Tibial artery (tissue), 4 donors: ENCODE measurements around the gene SECISBP2.

ENCODE experiments used
- DNase-seq, 2 donors: peaks; one replicate each; pipeline ENCODE4 v3.0.0-alpha.2; 2019
- H3K27ac ChIP-seq, 2 donors: fragments of 200-600 bp; sonication (generic) in 1 of 2; 1 replicate in 1 of 2; 2 replicates in 1 of 2; pipeline ENCODE4 v1.5.1; 2018 to 2019; ENCODE audit warnings: mild to moderate bottlenecking in 1 of 2
- H3K27me3 ChIP-seq, 2 donors: fragments of 200-600 bp; sonication (generic) in 1 of 2; one replicate each; pipeline versions ENCODE4 v1.5.1 to v1.6.0; 2016 to 2019
- H3K36me3 ChIP-seq, 3 donors: fragments of 200-600 bp; sonication (generic) in 2 of 3; one replicate each; pipeline ENCODE4 v1.5.1; 2016 to 2019; ENCODE audit warnings: mild to moderate bottlenecking in 2 of 3
- H3K4me1 ChIP-seq, 4 donors: fragments of 200-600 bp; sonication (generic) in 2 of 4; 1 replicate in 3 of 4; 2 replicates in 1 of 4; pipeline ENCODE4 v1.5.1; 2016 to 2019
- H3K4me3 ChIP-seq, 2 donors: fragments of 200-600 bp; sonication (generic) in 1 of 2; 1 replicate in 1 of 2; 2 replicates in 1 of 2; pipeline ENCODE4 v1.5.1; 2018 to 2019; ENCODE audit warnings: mild to moderate bottlenecking in 2 of 2
- H3K9me3 ChIP-seq, 3 donors: fragments of 200-600 bp; sonication (generic) in 1 of 3; one replicate each; pipeline ENCODE4 v1.5.1; 2016 to 2019
- intact Hi-C: fragments of 100-400 bp; cut with DNase I; formaldehyde crosslinking; loops from one replicate; pipeline ENCODE4 v1.15.0; 2023; ENCODE audit warnings: low total_unique reads
- TF ChIP-seq, protein P1 (sequence below), 2 experiments: fragments of 200-600 bp in 1 of 2; fragments of 450-650 bp in 1 of 2; IDR thresholded peaks; one replicate each; pipeline ENCODE4 v1.5.1; 2017 to 2019; ENCODE audit warnings: antibody characterized with exemption in 2 of 2, mild to moderate bottlenecking in 1 of 2, moderate library complexity in 1 of 2

The SECISBP2 gene

DNA sequence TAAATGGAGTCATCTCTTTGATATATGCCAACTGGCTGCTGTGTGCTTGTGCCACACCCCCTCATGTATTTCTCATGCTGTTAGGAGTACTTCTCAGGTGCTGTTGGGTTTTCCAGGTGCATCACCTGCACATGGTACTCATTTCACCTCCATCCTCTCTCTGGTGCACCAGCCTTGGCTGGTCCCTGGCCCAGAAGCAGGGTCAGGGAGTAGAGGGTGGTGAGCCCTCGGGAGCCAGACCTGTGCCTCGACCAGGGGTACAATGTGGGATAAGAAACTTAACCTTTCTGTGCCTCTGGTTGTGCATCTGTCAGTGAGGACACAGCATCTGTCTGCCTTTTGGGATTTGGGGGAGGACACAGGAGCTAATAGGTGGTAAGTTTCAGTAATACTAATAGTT is 38.5 kb downstream of the SECISBP2 start:
- intact Hi-C loops = no loop called here
- no peak for DNase-seq
- no peaks in the 10 kb centered on the region for H3K4me1 ChIP-seq
- no peak overlapping the region for H3K27ac ChIP-seq
- peaks cover 95 to 100% (median 96%) of the 10 kb centered on the region in 3 donors for H3K36me3 ChIP-seq
- H3K4me3 ChIP-seq = no peak overlapping the region
- no peaks in the 10 kb centered on the region for H3K9me3 ChIP-seq
- no peaks in the 10 kb centered on the region for H3K27me3 ChIP-seq
- TF ChIP-seq, protein P1, sequence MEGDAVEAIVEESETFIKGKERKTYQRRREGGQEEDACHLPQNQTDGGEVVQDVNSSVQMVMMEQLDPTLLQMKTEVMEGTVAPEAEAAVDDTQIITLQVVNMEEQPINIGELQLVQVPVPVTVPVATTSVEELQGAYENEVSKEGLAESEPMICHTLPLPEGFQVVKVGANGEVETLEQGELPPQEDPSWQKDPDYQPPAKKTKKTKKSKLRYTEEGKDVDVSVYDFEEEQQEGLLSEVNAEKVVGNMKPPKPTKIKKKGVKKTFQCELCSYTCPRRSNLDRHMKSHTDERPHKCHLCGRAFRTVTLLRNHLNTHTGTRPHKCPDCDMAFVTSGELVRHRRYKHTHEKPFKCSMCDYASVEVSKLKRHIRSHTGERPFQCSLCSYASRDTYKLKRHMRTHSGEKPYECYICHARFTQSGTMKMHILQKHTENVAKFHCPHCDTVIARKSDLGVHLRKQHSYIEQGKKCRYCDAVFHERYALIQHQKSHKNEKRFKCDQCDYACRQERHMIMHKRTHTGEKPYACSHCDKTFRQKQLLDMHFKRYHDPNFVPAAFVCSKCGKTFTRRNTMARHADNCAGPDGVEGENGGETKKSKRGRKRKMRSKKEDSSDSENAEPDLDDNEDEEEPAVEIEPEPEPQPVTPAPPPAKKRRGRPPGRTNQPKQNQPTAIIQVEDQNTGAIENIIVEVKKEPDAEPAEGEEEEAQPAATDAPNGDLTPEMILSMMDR (IDR thresholded peaks at IDR 0.05) = no peak

DNA sequence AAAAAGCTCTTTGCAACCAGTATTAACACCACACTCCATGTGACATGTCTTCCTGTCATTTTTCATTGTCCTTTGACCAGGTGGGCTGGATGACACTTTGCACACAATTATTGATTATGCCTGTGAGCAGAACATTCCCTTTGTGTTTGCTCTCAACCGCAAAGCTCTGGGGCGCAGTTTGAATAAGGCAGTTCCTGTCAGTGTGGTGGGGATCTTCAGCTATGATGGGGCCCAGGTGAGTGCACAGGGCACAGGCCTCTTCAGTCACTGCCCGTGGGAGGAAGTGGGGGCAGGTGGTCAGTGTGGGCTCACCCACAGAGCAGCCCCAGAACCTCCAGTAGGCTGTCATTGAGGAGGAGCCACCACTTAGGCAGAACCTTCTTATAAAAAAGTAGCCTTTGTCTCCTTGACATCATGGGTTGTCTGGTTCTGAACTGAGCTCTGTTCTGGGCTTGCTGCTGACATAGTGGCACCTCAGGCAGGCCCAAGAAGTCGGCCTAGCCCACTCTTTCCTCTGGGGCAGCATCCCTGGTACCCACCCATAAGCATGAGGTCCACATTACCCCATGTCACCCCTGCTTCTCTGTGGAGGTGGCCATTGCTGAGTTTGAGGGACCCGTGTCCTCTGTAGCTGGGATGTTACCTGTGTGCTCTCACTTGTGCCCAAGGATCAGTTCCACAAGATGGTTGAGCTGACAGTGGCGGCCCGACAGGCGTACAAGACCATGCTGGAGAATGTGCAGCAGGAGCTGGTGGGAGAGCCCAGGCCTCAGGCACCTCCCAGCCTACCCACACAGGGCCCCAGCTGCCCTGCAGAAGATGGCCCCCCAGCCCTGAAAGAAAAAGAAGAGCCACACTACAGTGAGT is 39.3 kb downstream of the SECISBP2 start:
- Histone ChIP-seq H3K4me3 (no peak overlapping the region), H3K4me1 (no peaks in the 10 kb centered on the region), H3K27ac (no peak overlapping the region), H3K27me3 (no peaks in the 10 kb centered on the region), H3K9me3 (no peaks in the 10 kb centered on the region), H3K36me3 (peaks cover 90 to 98% (median 95%) of the 10 kb centered on the region in 3 donors)
- TF ChIP-seq, protein P1 (IDR thresholded peaks at IDR 0.05) = no peak
- DNase-seq = no peak
- intact Hi-C loops = no loop called here

DNA sequence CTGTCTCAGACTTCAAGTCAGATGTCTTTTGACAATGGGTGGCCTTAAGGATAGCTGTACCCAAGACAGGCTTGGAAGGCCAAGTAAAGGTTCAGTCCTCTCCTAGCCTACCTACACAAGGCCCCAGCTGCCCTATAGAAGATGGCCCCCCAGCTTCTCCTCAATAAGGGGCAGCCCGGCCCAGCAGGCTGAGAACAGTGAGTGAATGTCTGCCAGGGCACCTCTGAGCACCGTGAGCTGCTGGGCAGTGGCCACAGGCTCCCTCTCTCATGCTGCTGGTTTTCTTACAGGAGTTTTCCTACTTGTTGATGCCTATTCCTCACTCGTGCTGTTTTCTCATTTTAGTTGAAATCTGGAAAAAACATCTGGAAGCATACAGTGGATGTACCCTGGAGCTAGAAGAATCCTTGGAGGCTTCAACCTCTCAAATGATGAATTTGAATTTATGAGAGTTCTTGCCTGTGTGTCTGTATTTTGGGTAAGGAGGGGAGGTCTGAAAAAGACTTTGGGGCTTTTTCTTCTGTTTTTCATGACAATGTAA is 40.1 kb downstream of the SECISBP2 start:
- no peak overlapping the region for H3K4me3 ChIP-seq
- no peaks in the 10 kb centered on the region for H3K4me1 ChIP-seq
- peaks cover 81 to 93% (median 89%) of the 10 kb centered on the region in 3 donors for H3K36me3 ChIP-seq
- no peaks in the 10 kb centered on the region for H3K9me3 ChIP-seq
- intact Hi-C loops = no loop called here
- no peak overlapping the region for H3K27ac ChIP-seq
- no peaks in the 10 kb centered on the region for H3K27me3 ChIP-seq
- TF ChIP-seq, protein P1 (IDR thresholded peaks at IDR 0.05) = no peak
- DNase-seq = no peak

DNA sequence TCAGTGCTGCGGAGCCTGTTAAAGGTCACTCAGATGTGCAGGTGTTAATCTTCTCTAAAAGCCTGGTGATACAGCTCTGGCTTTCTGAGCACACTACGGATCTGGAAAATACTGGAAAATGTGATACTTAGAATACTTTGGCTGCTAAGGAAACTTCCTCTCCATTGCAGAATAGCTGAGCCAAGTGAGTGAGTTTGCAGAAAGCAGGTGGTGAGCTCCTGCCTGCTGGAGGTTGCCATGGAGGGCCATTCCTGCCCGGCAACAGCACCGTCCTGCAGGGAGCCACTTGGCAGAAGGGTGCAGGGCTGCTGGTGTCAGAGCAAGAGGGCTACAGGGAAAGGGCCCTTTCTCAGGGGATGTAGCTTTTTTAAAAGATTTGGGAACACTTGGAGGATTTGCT is 40.7 kb downstream of the SECISBP2 start:
- DNase-seq = peak in 1 of 2 donors; percentile 48
- Histone ChIP-seq H3K27ac (no peak overlapping the region), H3K36me3 (peaks cover 76 to 88% (median 84%) of the 10 kb centered on the region in 3 donors)

DNA sequence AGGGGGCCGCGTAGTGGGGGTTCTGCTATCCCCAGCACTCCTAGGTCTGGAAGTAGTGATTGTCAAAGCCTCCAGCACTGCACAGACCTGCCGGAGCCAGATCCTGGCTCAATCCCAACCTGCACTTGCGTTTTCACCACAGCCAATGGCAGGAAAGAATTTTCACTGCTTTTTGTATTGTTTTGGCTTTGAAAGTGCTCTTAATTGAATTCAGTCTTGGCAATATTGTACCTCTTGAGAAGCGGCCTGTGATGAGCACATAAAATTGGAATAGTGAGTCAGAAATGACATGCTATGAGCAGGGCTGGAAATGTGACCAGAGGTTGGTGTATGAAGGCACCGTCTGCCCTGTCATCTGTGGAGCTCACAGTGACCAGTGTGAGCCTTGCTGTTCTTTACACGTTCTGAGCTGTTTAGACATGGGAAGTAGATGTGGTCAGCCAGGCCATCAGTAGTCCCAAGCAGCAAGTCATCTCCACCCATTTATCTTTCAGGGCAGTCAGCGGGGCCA is 41.5 kb downstream of the SECISBP2 start:
- H3K27me3 ChIP-seq = no peaks in the 10 kb centered on the region
- DNase-seq = peak in 1 of 2 donors; percentile 25
- no peak overlapping the region for H3K27ac ChIP-seq
- no peaks in the 10 kb centered on the region for H3K9me3 ChIP-seq
- H3K36me3 ChIP-seq = peaks cover 68 to 79% (median 75%) of the 10 kb centered on the region in 3 donors
- TF ChIP-seq, protein P1 (IDR thresholded peaks at IDR 0.05) = no peak
- no peak overlapping the region for H3K4me3 ChIP-seq
- intact Hi-C loops = no loop called here
- no peaks in the 10 kb centered on the region for H3K4me1 ChIP-seq

More for the DNA sequence above, 40.7 kb downstream of the SECISBP2 start:
- Histone ChIP-seq H3K27me3 (no peaks in the 10 kb centered on the region), H3K4me3 (no peak overlapping the region), H3K4me1 (no peaks in the 10 kb centered on the region), H3K9me3 (no peaks in the 10 kb centered on the region)
- TF ChIP-seq, protein P1 (IDR thresholded peaks at IDR 0.05) = no peak
- intact Hi-C loops = no loop called here
